GM12878 (cell line): ENCODE results near the gene ILF2. TPM values are rescaled to one million over a fixed set of nuclear protein-coding genes. Genes with fewer than 3 reads are reported as not detected.
A peak's percentile ranks its signal among the peaks of the same experiment; 100 is the strongest.
"Not testable (repeated sequence)": the region's sequence is repeated elsewhere in the genome, so short reads cannot be mapped to it uniquely, and the experiment has no call there.

Source experiments
- ATAC-seq: fragments of 200-7000 bp; cut with Tn5 transposase; 3 replicates; pipeline ENCODE4 v1.9.1; 2020; ENCODE audit warnings: mild to moderate bottlenecking, moderate library complexity
- BruUV-seq: library from RNA; stranded (reverse); fragments of 400-500 nt; replicated peaks from 2 replicates; lab custom pipeline; 2021; lab: Mats Ljungman, UMichigan
- CTCF ChIA-PET: fragments of 300-600 bp; sonication (Branson Sonifier 250); formaldehyde crosslinking; extraction: SDS; loops from one replicate; lab custom pipeline; 2021; ENCODE audit warnings: inconsistent platforms; lab: Yijun Ruan, JAX
- POLR2A ChIA-PET: fragments of 350-600 bp; formaldehyde crosslinking; extraction: SDS; loops from one replicate; lab custom pipeline; 2021; ENCODE audit warnings: inconsistent platforms; lab: Charles Lee
- RAD21 ChIA-PET: fragments of 300-600 bp; sonication (Branson Sonifier 250); formaldehyde crosslinking; loops from one replicate; lab custom pipeline; 2023; ENCODE audit warnings: antibody characterized with exemption; ENCODE audit not compliant: unreplicated experiment; lab: Charles Lee
- SMC1A ChIA-PET: fragments of 300-600 bp; sonication (Branson Sonifier 250); formaldehyde crosslinking; loops from one replicate; lab custom pipeline; 2023; ENCODE audit not compliant: unreplicated experiment, uncharacterized antibody; lab: Charles Lee
- DNase-seq: peaks from one replicate; pipeline ENCODE4 v3.0.0-alpha.2; 2011; ENCODE audit warnings: low read depth, low spot score
- FAIRE-seq: peaks from 3 replicates; lab custom pipeline; 2011; peaks lifted over from hg19 to GRCh38; lab: Jason Lieb, UNC
- H2AFZ ChIP-seq: 2 replicates; pipeline ENCODE4 v1.6.0; 2011; ENCODE audit warnings: low read depth, low read length, control low read depth; ENCODE audit not compliant: control insufficient read depth
- H3K27ac ChIP-seq: 2 replicates; pipeline ENCODE4 v1.5.1; 2011; ENCODE audit warnings: control low read depth; ENCODE audit not compliant: control insufficient read depth, insufficient read depth
- H3K27me3 ChIP-seq, 2 experiments: replicated peaks in 1 of 2; 2 replicates each; pipeline versions ENCODE4 v1.6.0 to v1.6.1; 2011; ENCODE audit warnings: low read length in 1 of 2; ENCODE audit not compliant: control insufficient read depth in 2 of 2, insufficient read depth in 2 of 2
- H3K36me3 ChIP-seq, 2 experiments: 2 replicates each; pipeline ENCODE4 v1.5.1; 2011; ENCODE audit warnings: low read length in 1 of 2; ENCODE audit not compliant: control insufficient read depth in 2 of 2, insufficient read depth in 2 of 2
- H3K4me1 ChIP-seq: 2 replicates; pipeline ENCODE4 v1.6.1; 2011; ENCODE audit warnings: mild to moderate bottlenecking, low read length, moderate library complexity, mixed read lengths; ENCODE audit not compliant: control insufficient read depth, insufficient read depth
- H3K4me2 ChIP-seq: 2 replicates; pipeline ENCODE4 v1.6.0; 2011; ENCODE audit warnings: control low read depth; ENCODE audit not compliant: control insufficient read depth, insufficient read depth
- H3K4me3 ChIP-seq: fragments of 200-600 bp; sonication (generic); 2 replicates; pipeline ENCODE4 v1.5.1; 2016
- H3K79me2 ChIP-seq: 2 replicates; pipeline ENCODE4 v1.6.0; 2011; ENCODE audit warnings: low read length; ENCODE audit not compliant: control insufficient read depth, insufficient read depth
- H3K9ac ChIP-seq: 2 replicates; pipeline ENCODE4 v1.8.0; 2011; ENCODE audit warnings: low read length, control low read depth, mixed read lengths; ENCODE audit not compliant: control insufficient read depth, insufficient read depth
- H3K9me3 ChIP-seq: replicated peaks from 3 replicates; pipeline ENCODE4 v1.5.1; 2011; ENCODE audit warnings: mild to moderate bottlenecking, low read length; ENCODE audit not compliant: control insufficient read depth, insufficient read depth
- H4K20me1 ChIP-seq: 2 replicates; pipeline ENCODE4 v1.6.0; 2011; ENCODE audit not compliant: control insufficient read depth, insufficient read depth
- EED ChIP-seq: sonication (generic); IDR thresholded peaks from 2 replicates; pipeline ENCODE4 v1.6.1; 2016; ENCODE audit warnings: antibody characterized with exemption, low read depth
- HDAC2 ChIP-seq: fragments of 200-600 bp; sonication (generic); IDR thresholded peaks from 2 replicates; pipeline ENCODE4 v1.6.1; 2017
- MEF2B ChIP-seq: fragments of 450-650 bp; IDR thresholded peaks from 2 replicates; pipeline ENCODE4 v1.6.1; 2018; ENCODE audit warnings: mild to moderate bottlenecking, moderate library complexity; ENCODE audit not compliant: partially characterized antibody, poor library complexity, severe bottlenecking
- MTA2 ChIP-seq: fragments of 450-650 bp; IDR thresholded peaks from 2 replicates; pipeline ENCODE4 v1.6.1; 2016; ENCODE audit warnings: low read depth, mild to moderate bottlenecking, moderate library complexity
- NBN ChIP-seq: fragments of 450-650 bp; IDR thresholded peaks from 2 replicates; pipeline ENCODE4 v1.6.1; 2016
- NKRF ChIP-seq: fragments of 450-650 bp; conservative IDR thresholded peaks from 2 replicates; pipeline ENCODE4 v1.6.1; 2017; ENCODE audit warnings: mild to moderate bottlenecking, moderate library complexity
- RUNX3 ChIP-seq: IDR thresholded peaks from 2 replicates; pipeline ENCODE4 v1.6.1; 2012; ENCODE audit warnings: low read length, inconsistent platforms
- YY1 ChIP-seq: IDR thresholded peaks from 2 replicates; pipeline ENCODE4 v1.6.1; 2011; ENCODE audit warnings: low read depth, mild to moderate bottlenecking, low read length
- ZNF217 ChIP-seq: fragments of 450-650 bp; IDR thresholded peaks from 2 replicates; pipeline ENCODE4 v1.6.1; 2017; ENCODE audit warnings: antibody characterized with exemption, mild to moderate bottlenecking
- ZNF24 ChIP-seq: fragments of 450-650 bp; IDR thresholded peaks from 2 replicates; pipeline ENCODE4 v1.6.1; 2017; ENCODE audit warnings: antibody characterized with exemption, mild to moderate bottlenecking
- WGBS: methylation state at CpG from one replicate; pipeline ENCODE4 v1.1.6; 2016; ENCODE audit warnings: low lambda C conversion rate; ENCODE audit not compliant: insufficient replicate concordance, insufficient coverage; ENCODE audit errors: missing lambda C conversion rate; 5-methylcytosine and 5-hydroxymethylcytosine counted together
- in situ Hi-C: fragments of 300-500 bp; cut with MboI; formaldehyde crosslinking; loops from 9 replicates; pipeline ENCODE4 v1.14.3; 2018; ENCODE audit warnings: mixed read lengths
- intact Hi-C: fragments of 100-400 bp; cut with micrococcal nuclease; formaldehyde crosslinking; loops from one replicate; pipeline ENCODE4 v1.14.2; 2022; ENCODE audit not compliant: unreplicated experiment
- polyA plus RNA-seq, 11 experiments: library from polyadenylated mRNA; depleted of rRNA in 4 of 11; unstranded in 6 of 11; stranded (reverse) in 5 of 11; fragments of >200 nt; fragmentation: Nextera tagmentation in 4 of 11; fragmentation: Illumina TruSeq in 1 of 11; extraction: Ambion mirVana in 4 of 11; extraction: Trizol in 1 of 11; gene quantifications; 1 replicate in 1 of 11; 2 replicates in 10 of 11; pipeline versions ENCODE4 v1.2.1 to v1.2.3, GENCODE V29; 2011 to 2016; ENCODE audit warnings: inconsistent platforms in 2 of 11, missing spikeins in 2 of 11, low read depth in 1 of 11
- total RNA-seq, 4 experiments: library from RNA; depleted of rRNA in 3 of 4; stranded (reverse); fragments of >200 nt in 3 of 4; fragmentation: Illumina TruSeq in 1 of 4; extraction: Trizol in 1 of 4; gene quantifications; 2 replicates each; pipeline versions ENCODE4 v1.2.1 to v1.2.3, GENCODE V29; 2013 to 2021

ILF2 gene
- total and polyA plus RNA-seq, 10 of the 15 experiments (the other 5 are each of a cell fraction or from before 2014, with no cell fraction given) = 261 to 520 (median 449) TPM

- intact Hi-C loops = loop anchor here (1.0 to 5.0 kb wide), 5 partner anchors 37 to 315 kb away; partner anchors contain the start of genes CHTOP and RAB13
- in situ Hi-C loops, H3K9me3 ChIP-seq, H3K27me3 ChIP-seq, H4K20me1 ChIP-seq, BruUV-seq, FAIRE-seq, H3K4me1 ChIP-seq: not testable (repeated sequence)
- Histone ChIP-seq H3K36me3 (peaks cover 3 to 17% of the 10 kb centered on the region in 2 experiments), H3K27ac (peak overlapping the region; percentile 55), H3K9ac (peak overlapping the region; percentile 25), H2AFZ (peak overlapping the region; percentile 79), H3K4me2 (peak overlapping the region; percentile 53), H3K4me3 (peak overlapping the region; percentile 67), H3K79me2 (peaks cover 24% of the 10 kb centered on the region)
- WGBS = 3% methylated on average over 28 of the region's 28 CpGs
- 0 out of 2 replicates have a peak, but pooled peaks have one; percentile 11 for TF ChIP-seq MTA2
- peak; percentile 12 for TF ChIP-seq MEF2B
- peak; percentile 67 for TF ChIP-seq NBN
- 0 out of 2 replicates have a peak, but pooled peaks have one; percentile 1 for TF ChIP-seq EED
- peak; percentile 41; the same call in 1 of the 2 replicates for TF ChIP-seq YY1
- TF ChIP-seq ZNF217 = peak; percentile 90
- peak; percentile 45 for TF ChIP-seq ZNF24
- TF ChIP-seq HDAC2 = 0 out of 2 replicates have a peak, but pooled peaks have one; percentile 18
- TF ChIP-seq NKRF = peak; percentile 51; the same call in 1 of the 2 replicates
- TF ChIP-seq RUNX3 = peak; percentile 46; the same call in 1 of the 2 replicates
- SMC1A ChIA-PET = interaction anchor here (0.6 to 2.1 kb wide), 21 partner anchors 35 to 318 kb away, joined by 3 to 11 read pairs (median 4); partner anchors contain the start of genes CHTOP, RAB13, S100A1 and S100A13
- peak; percentile 62 for ATAC-seq
- RAD21 ChIA-PET = interaction anchor here (0.6 to 3.6 kb wide), 16 partner anchors 29 to 315 kb away, joined by 3 to 14 read pairs (median 4); partner anchors contain the start of genes INTS3, JTB and RAB13
- DNase-seq = peak; percentile 39
- CTCF ChIA-PET = interaction anchor here (0.6 to 7.5 kb wide), 22 partner anchors 13 to 510 kb away, joined by 3 to 43 read pairs (median 4); partner anchors contain the start of genes CHTOP, JTB, RAB13 and SNAPIN
- POLR2A ChIA-PET = interaction anchor here (0.6 to 1.5 kb wide), 10 partner anchors 38 to 313 kb away, joined by 3 to 6 read pairs (median 4); partner anchors contain the start of gene CHTOP
Measured at GRCh38 chr1:153671628-153672353, 998 bp upstream of the ILF2 start.
